HepG2 (cell line): Measurements from ENCODE around the gene CLDND2. TPM values are rescaled to one million over a fixed set of nuclear protein-coding genes. Genes with fewer than 3 reads are reported as not detected.

Experiments used
- CCAR2 ChIP-seq: fragments of 200-400 bp; formaldehyde crosslinking; optimal IDR thresholded peaks from 2 replicates; pipeline ENCODE3; 2018; ENCODE audit warnings: low read depth, mild to moderate bottlenecking, low read length, moderate library complexity
- HNF4G ChIP-seq, 2 experiments: sonication (generic) in 1 of 2; formaldehyde crosslinking in 1 of 2; IDR thresholded peaks; 2 replicates each; pipeline versions ENCODE4 v1.4.0 to v1.6.1; 2011 to 2020; ENCODE audit warnings: borderline replicate concordance in 2 of 2, low read depth in 2 of 2, mild to moderate bottlenecking in 2 of 2, low read length in 1 of 2, missing genetic modification reagents in 1 of 2, moderate library complexity in 1 of 2
- PPARG ChIP-seq: conservative IDR thresholded peaks from 2 replicates; pipeline ENCODE4 v1.6.1; 2016; ENCODE audit warnings: missing biosample characterization, missing genetic modification reagents
- SSRP1 ChIP-seq: IDR thresholded peaks from 2 replicates; pipeline ENCODE4 v1.6.1; 2016; ENCODE audit warnings: control low read depth
- ZFYVE20 ChIP-seq: sonication (generic); formaldehyde crosslinking; IDR thresholded peaks from 2 replicates; pipeline ENCODE4 v1.8.0; 2023; ENCODE audit warnings: low read depth, mild to moderate bottlenecking, moderate library complexity, missing genetic modification reagents, borderline replicate concordance
- ZNF24 ChIP-seq: fragments of 450-650 bp; IDR thresholded peaks from 2 replicates; pipeline ENCODE4 v1.6.1; 2017; ENCODE audit warnings: antibody characterized with exemption, mild to moderate bottlenecking
- polyA plus RNA-seq, 8 experiments: library from polyadenylated mRNA; depleted of rRNA in 3 of 8; stranded (reverse) in 7 of 8; unstranded in 1 of 8; fragments of >200 nt; fragmentation: Illumina TruSeq in 4 of 8; extraction: Trizol in 4 of 8; gene quantifications; 2 replicates each; pipeline versions ENCODE4 v1.2.1 to v1.2.3, GENCODE V29; 2011 to 2016; ENCODE audit warnings: low read depth in 4 of 8, missing spikeins in 1 of 8, mixed read lengths in 1 of 8; ENCODE audit not compliant: insufficient read depth in 1 of 8
- total RNA-seq, 5 experiments: library from RNA; depleted of rRNA; stranded (reverse); fragments of >200 nt; fragmentation: Illumina TruSeq; extraction: Trizol; gene quantifications; 2 replicates each; pipeline ENCODE4 v1.2.3, GENCODE V29; 2016; ENCODE audit warnings: low read depth in 1 of 5
- TF ChIP-seq, protein P1 (sequence below): sonication (generic); formaldehyde crosslinking; IDR thresholded peaks from 2 replicates; pipeline ENCODE4 v1.4.0; 2020; ENCODE audit warnings: missing genetic modification reagents, mild to moderate bottlenecking, borderline replicate concordance
- TF ChIP-seq, protein P2 (sequence below): sonication (generic); formaldehyde crosslinking; IDR thresholded peaks from 2 replicates; pipeline ENCODE4 v1.5.1; 2020; ENCODE audit warnings: missing genetic modification reagents, mild to moderate bottlenecking, borderline replicate concordance
- TF ChIP-seq, protein P3 (sequence below): sonication (generic); formaldehyde crosslinking; IDR thresholded peaks from 2 replicates; pipeline ENCODE4 v1.5.1; 2020; ENCODE audit warnings: missing genetic modification reagents, mild to moderate bottlenecking, borderline replicate concordance
- TF ChIP-seq, protein P4 (sequence below): sonication (generic); formaldehyde crosslinking; IDR thresholded peaks from one replicate; pipeline ENCODE4 v1.5.1; 2020; ENCODE audit warnings: mild to moderate bottlenecking, missing genetic modification reagents; ENCODE audit errors: not compliant biosample characterization
- TF ChIP-seq, protein P5 (sequence below): sonication (generic); formaldehyde crosslinking; IDR thresholded peaks from 2 replicates; pipeline ENCODE4 v1.8.1; 2023; ENCODE audit warnings: missing genetic modification reagents, mild to moderate bottlenecking, borderline replicate concordance

CLDND2 gene
- total and polyA plus RNA-seq, 2 of the 13 experiments (the other 11 are each of a cell fraction or from before 2014, with no cell fraction given), result 0.84 to 1.8 TPM

DNA sequence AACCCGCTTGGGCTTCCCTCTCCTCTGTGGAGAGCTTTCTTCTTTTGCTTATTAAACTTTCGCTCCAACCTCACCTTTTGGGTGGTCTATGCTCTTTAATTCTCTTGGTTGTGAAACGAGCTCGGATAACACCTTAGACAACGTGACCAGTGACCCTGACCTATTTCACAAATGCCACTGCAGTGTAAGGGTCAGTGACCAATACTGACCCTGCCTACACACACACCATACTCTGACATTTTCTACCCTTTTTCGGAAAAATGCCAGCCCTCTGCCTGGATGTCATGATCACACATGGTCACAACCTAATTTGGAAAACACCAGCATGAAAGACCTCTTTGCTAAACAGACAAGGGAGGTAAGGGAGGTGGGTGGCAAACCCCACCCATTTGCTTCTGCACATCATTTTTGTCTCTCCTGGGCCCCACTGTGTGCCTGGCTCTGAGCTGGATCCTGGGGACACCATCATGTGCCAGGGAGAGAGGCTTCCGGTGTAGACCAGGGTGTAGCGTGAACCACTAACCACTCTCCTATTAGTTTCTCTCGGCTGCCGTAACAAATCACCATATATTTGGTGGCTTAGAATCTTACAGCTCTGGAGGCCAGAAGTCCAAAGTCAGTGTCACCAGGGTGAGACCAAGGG lies 12.5 kb downstream of the CLDND2 start (continued):
- TF ChIP-seq, protein P1, sequence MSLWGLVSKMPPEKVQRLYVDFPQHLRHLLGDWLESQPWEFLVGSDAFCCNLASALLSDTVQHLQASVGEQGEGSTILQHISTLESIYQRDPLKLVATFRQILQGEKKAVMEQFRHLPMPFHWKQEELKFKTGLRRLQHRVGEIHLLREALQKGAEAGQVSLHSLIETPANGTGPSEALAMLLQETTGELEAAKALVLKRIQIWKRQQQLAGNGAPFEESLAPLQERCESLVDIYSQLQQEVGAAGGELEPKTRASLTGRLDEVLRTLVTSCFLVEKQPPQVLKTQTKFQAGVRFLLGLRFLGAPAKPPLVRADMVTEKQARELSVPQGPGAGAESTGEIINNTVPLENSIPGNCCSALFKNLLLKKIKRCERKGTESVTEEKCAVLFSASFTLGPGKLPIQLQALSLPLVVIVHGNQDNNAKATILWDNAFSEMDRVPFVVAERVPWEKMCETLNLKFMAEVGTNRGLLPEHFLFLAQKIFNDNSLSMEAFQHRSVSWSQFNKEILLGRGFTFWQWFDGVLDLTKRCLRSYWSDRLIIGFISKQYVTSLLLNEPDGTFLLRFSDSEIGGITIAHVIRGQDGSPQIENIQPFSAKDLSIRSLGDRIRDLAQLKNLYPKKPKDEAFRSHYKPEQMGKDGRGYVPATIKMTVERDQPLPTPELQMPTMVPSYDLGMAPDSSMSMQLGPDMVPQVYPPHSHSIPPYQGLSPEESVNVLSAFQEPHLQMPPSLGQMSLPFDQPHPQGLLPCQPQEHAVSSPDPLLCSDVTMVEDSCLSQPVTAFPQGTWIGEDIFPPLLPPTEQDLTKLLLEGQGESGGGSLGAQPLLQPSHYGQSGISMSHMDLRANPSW (CRISPR knock-in tag), result no peak
- TF ChIP-seq ZFYVE20 (CRISPR knock-in tag) (no peak), HNF4G (IDR thresholded peaks at IDR 0.05; ENCODE audit: borderline replicate concordance, low read depth, low read length) (peak; percentile 88), HNF4G (CRISPR knock-in tag; IDR thresholded peaks at IDR 0.05; ENCODE audit: borderline replicate concordance, low read depth) (peak; percentile 81; the same call in 1 of the 2 replicates), SSRP1 (CRISPR knock-in tag) (no peak), CCAR2 (no peak), ZNF24 (no peak), PPARG (CRISPR knock-in tag) (peak; percentile 91)
- TF ChIP-seq, protein P2, sequence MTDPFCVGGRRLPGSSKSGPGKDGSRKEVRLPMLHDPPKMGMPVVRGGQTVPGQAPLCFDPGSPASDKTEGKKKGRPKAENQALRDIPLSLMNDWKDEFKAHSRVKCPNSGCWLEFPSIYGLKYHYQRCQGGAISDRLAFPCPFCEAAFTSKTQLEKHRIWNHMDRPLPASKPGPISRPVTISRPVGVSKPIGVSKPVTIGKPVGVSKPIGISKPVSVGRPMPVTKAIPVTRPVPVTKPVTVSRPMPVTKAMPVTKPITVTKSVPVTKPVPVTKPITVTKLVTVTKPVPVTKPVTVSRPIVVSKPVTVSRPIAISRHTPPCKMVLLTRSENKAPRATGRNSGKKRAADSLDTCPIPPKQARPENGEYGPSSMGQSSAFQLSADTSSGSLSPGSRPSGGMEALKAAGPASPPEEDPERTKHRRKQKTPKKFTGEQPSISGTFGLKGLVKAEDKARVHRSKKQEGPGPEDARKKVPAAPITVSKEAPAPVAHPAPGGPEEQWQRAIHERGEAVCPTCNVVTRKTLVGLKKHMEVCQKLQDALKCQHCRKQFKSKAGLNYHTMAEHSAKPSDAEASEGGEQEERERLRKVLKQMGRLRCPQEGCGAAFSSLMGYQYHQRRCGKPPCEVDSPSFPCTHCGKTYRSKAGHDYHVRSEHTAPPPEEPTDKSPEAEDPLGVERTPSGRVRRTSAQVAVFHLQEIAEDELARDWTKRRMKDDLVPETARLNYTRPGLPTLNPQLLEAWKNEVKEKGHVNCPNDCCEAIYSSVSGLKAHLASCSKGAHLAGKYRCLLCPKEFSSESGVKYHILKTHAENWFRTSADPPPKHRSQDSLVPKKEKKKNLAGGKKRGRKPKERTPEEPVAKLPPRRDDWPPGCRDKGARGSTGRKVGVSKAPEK, result no peak
- TF ChIP-seq, protein P3, sequence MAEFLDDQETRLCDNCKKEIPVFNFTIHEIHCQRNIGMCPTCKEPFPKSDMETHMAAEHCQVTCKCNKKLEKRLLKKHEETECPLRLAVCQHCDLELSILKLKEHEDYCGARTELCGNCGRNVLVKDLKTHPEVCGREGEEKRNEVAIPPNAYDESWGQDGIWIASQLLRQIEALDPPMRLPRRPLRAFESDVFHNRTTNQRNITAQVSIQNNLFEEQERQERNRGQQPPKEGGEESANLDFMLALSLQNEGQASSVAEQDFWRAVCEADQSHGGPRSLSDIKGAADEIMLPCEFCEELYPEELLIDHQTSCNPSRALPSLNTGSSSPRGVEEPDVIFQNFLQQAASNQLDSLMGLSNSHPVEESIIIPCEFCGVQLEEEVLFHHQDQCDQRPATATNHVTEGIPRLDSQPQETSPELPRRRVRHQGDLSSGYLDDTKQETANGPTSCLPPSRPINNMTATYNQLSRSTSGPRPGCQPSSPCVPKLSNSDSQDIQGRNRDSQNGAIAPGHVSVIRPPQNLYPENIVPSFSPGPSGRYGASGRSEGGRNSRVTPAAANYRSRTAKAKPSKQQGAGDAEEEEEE (CRISPR knock-in tag), result no peak
- TF ChIP-seq, protein P4, sequence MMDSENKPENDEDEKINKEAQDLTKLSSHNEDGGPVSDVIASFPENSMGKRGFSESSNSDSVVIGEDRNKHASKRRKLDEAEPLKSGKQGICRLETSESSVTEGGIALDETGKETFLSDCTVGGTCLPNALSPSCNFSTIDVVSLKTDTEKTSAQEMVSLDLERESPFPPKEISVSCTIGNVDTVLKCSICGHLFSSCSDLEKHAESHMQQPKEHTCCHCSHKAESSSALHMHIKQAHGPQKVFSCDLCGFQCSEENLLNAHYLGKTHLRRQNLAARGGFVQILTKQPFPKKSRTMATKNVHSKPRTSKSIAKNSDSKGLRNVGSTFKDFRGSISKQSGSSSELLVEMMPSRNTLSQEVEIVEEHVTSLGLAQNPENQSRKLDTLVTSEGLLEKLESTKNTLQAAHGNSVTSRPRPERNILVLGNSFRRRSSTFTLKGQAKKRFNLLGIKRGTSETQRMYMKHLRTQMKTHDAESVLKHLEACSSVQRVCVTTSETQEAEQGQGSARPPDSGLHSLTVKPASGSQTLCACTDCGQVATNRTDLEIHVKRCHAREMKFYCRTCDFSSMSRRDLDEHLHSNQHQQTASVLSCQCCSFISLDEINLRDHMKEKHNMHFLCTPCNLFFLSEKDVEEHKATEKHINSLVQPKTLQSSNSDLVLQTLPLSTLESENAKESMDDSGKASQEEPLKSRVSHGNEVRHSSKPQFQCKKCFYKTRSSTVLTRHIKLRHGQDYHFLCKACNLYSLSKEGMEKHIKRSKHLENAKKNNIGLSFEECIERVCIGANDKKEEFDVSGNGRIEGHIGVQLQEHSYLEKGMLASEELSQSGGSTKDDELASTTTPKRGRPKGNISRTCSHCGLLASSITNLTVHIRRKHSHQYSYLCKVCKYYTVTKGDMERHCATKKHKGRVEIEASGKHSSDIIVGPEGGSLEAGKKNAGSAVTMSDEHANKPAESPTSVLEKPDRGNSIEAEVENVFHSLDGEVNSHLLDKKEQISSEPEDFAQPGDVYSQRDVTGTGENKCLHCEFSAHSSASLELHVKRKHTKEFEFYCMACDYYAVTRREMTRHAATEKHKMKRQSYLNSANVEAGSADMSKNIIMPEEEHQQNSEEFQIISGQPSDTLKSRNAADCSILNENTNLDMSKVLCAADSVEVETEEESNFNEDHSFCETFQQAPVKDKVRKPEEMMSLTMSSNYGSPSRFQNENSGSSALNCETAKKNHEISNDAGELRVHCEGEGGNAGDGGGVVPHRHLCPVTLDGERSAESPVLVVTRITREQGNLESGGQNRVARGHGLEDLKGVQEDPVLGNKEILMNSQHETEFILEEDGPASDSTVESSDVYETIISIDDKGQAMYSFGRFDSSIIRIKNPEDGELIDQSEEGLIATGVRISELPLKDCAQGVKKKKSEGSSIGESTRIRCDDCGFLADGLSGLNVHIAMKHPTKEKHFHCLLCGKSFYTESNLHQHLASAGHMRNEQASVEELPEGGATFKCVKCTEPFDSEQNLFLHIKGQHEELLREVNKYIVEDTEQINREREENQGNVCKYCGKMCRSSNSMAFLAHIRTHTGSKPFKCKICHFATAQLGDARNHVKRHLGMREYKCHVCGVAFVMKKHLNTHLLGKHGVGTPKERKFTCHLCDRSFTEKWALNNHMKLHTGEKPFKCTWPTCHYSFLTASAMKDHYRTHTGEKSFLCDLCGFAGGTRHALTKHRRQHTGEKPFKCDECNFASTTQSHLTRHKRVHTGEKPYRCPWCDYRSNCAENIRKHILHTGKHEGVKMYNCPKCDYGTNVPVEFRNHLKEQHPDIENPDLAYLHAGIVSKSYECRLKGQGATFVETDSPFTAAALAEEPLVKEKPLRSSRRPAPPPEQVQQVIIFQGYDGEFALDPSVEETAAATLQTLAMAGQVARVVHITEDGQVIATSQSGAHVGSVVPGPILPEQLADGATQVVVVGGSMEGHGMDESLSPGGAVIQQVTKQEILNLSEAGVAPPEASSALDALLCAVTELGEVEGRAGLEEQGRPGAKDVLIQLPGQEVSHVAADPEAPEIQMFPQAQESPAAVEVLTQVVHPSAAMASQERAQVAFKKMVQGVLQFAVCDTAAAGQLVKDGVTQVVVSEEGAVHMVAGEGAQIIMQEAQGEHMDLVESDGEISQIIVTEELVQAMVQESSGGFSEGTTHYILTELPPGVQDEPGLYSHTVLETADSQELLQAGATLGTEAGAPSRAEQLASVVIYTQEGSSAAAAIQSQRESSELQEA (CRISPR knock-in tag), result no peak
- TF ChIP-seq, protein P5, sequence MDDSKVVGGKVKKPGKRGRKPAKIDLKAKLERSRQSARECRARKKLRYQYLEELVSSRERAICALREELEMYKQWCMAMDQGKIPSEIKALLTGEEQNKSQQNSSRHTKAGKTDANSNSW, result no peak
